ENCODE results near the gene CLIC1. TPM values are rescaled to one million over a fixed set of nuclear protein-coding genes. Genes with fewer than 3 reads are reported as not detected.

CLIC1 gene
- total RNA-seq, 1 donor from 2014 or later: 281 TPM

- Histone ChIP-seq H3K9me3 (no peaks in the 10 kb centered on the region), H3K27ac (no peak overlapping the region), H3K4me1 (peaks cover 0 to 6% of the 10 kb centered on the region in 2 donors), H3K4me3 (no peak overlapping the region), H3K36me3 (peaks cover 67 to 76% of the 10 kb centered on the region in 2 donors), H3K27me3 (no peaks in the 10 kb centered on the region)
- TF ChIP-seq CTCF (IDR thresholded peaks at IDR 0.05): no peak
- no peak for DNase-seq (ENCODE audit: low spot score in 2 of 2)
- intact Hi-C loops (cut with DNase I): no loop called here
Observed at GRCh38 chr6:31781244-31782125, 45.2 kb upstream of the CLIC1 start.

- Histone ChIP-seq H3K36me3 (peaks cover 66 to 74% of the 10 kb centered on the region in 2 donors), H3K4me3 (no peak overlapping the region), H3K27me3 (no peaks in the 10 kb centered on the region), H3K9me3 (no peaks in the 10 kb centered on the region), H3K27ac (no peak overlapping the region), H3K4me1 (peaks cover 0 to 6% of the 10 kb centered on the region in 2 donors)
- no peak for DNase-seq (ENCODE audit: low spot score in 2 of 2)
- TF ChIP-seq CTCF (IDR thresholded peaks at IDR 0.05): no peak
- intact Hi-C loops (cut with DNase I): no loop called here
Observed at GRCh38 chr6:31780507-31781243, 44.3 kb upstream of the CLIC1 start.

GRCh38 chr6:31779908-31780307 lies 43.6 kb upstream of the CLIC1 start:
- Histone ChIP-seq H3K27me3 (no peaks in the 10 kb centered on the region), H3K36me3 (peaks cover 59 to 66% of the 10 kb centered on the region in 2 donors), H3K27ac (no peak overlapping the region), H3K9me3 (no peaks in the 10 kb centered on the region), H3K4me3 (no peak overlapping the region), H3K4me1 (peaks cover 0 to 6% of the 10 kb centered on the region in 2 donors)
- no peak for DNase-seq (ENCODE audit: low spot score in 2 of 2)
- intact Hi-C loops (cut with DNase I): no loop called here
- TF ChIP-seq CTCF (IDR thresholded peaks at IDR 0.05): no peak

DNA sequence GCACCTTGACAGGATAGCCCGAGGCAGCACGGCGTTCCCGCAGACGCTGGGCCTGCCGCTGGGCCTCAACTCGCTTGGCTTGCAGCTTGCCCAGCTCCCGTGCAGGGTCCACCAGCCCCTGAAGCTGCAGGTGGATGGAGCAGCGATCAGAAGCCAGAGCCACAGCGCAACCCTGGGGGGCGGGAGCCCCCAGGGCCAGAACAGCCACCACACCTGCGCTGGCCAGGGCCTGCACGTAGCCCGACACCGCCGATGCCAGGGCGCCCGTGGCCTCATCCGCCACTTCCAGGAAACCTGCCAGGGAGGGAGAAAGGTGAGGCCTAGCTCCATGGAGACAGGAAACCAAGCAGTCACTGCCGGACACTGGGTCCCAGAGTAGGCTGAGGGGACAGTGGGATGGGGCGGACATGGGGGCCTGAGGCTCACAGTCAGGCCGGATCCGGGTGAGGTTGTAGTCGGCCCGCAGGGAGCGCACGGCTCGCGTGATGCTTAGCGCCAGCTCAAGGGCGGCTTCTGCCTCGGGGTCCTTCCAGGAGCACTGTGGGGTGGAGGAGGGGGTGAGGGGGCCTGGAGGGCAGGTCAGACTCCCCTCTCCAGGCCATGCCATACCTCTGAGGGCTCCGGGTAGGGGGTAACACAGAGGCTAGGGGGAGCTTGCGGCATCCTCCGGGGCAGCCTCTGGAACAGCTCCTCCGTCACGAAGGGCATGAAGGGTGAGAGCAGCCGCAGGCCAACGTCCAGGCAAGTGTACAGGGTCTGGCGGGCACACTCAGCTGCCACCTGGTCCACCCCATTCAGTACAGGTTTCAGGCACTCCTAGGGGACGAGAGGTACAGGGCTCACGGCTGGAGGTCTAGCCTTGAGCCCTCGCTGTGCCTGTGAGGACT lies 42.9 kb upstream of the CLIC1 start:
- intact Hi-C loops (cut with DNase I): no loop called here
- no peak for TF ChIP-seq CTCF (IDR thresholded peaks at IDR 0.05)
- Histone ChIP-seq H3K36me3 (peaks cover 52 to 60% of the 10 kb centered on the region in 2 donors), H3K9me3 (no peaks in the 10 kb centered on the region), H3K4me1 (peaks cover 0 to 6% of the 10 kb centered on the region in 2 donors), H3K4me3 (no peak overlapping the region), H3K27ac (no peak overlapping the region), H3K27me3 (no peaks in the 10 kb centered on the region)
- DNase-seq (ENCODE audit: low spot score in 2 of 2): no peak

- H3K9me3 ChIP-seq: no peaks in the 10 kb centered on the region
- H3K4me3 ChIP-seq: no peak overlapping the region
- H3K27me3 ChIP-seq: no peaks in the 10 kb centered on the region
- DNase-seq (ENCODE audit: low spot score in 2 of 2): no peak
- H3K36me3 ChIP-seq: peaks cover 42 to 50% of the 10 kb centered on the region in 2 donors
- H3K27ac ChIP-seq: no peak overlapping the region
- TF ChIP-seq CTCF (IDR thresholded peaks at IDR 0.05): no peak
- intact Hi-C loops (cut with DNase I): no loop called here
- peaks cover 0 to 6% of the 10 kb centered on the region in 2 donors for H3K4me1 ChIP-seq
Observed at GRCh38 chr6:31778193-31778592, 41.9 kb upstream of the CLIC1 start.

Data from ascending aorta (tissue), 2 donors.